GM19328 (cell line): ENCODE results near the gene XPR1.
"Not testable (repeated sequence)": the region's sequence is repeated elsewhere in the genome, so short reads cannot be mapped to it uniquely, and the experiment has no call there.

Experiments
- ATAC-seq: cut with Tn5 transposase; IDR thresholded peaks from one replicate; pipeline ENCODE4 v1.9.1; 2021; ENCODE audit warnings: mild to moderate bottlenecking, moderate library complexity; ENCODE audit not compliant: unreplicated experiment

The XPR1 gene

GRCh38 chr1:180777072-180777689 lies 145.4 kb downstream of the XPR1 start:
- no peak for ATAC-seq

GRCh38 chr1:180778782-180779398 lies 147.1 kb downstream of the XPR1 start:
- ATAC-seq: no peak

GRCh38 chr1:180779584-180779983 lies 147.8 kb downstream of the XPR1 start:
- ATAC-seq: no peak

- ATAC-seq: no peak
Observed at GRCh38 chr1:180781718-180782117, 149.9 kb downstream of the XPR1 start.

- no peak for ATAC-seq
Observed at GRCh38 chr1:180785291-180785690, 153.5 kb downstream of the XPR1 start.

- ATAC-seq: no peak
Observed at GRCh38 chr1:180785887-180786286, 154.1 kb downstream of the XPR1 start.

- no peak for ATAC-seq
Observed at GRCh38 chr1:180786624-180787023, 154.8 kb downstream of the XPR1 start.

- ATAC-seq: no peak
Observed at GRCh38 chr1:180787628-180788307, 155.9 kb downstream of the XPR1 start.

GRCh38 chr1:180789460-180789859 lies 157.6 kb downstream of the XPR1 start:
- no peak for ATAC-seq

GRCh38 chr1:180791152-180791551 lies 159.3 kb downstream of the XPR1 start:
- not testable (repeated sequence) for ATAC-seq

- ATAC-seq: no peak
Observed at GRCh38 chr1:180791806-180792205, 160.0 kb downstream of the XPR1 start.

- ATAC-seq: no peak
Observed at GRCh38 chr1:180793451-180793850, 161.6 kb downstream of the XPR1 start.

GRCh38 chr1:180796897-180797640 lies 165.2 kb downstream of the XPR1 start:
- ATAC-seq: no peak

GRCh38 chr1:180800945-180801344 lies 169.1 kb downstream of the XPR1 start:
- ATAC-seq: no peak

GRCh38 chr1:180802813-180803212 lies 171.0 kb downstream of the XPR1 start:
- ATAC-seq: no peak

GRCh38 chr1:180805316-180805715 lies 173.5 kb downstream of the XPR1 start:
- ATAC-seq: no peak

GRCh38 chr1:180811298-180811697 lies 179.5 kb downstream of the XPR1 start:
- no peak for ATAC-seq

GRCh38 chr1:180811886-180812285 lies 180.1 kb downstream of the XPR1 start:
- no peak for ATAC-seq

- ATAC-seq: no peak
Observed at GRCh38 chr1:180814258-180814657, 182.4 kb downstream of the XPR1 start.

- ATAC-seq: no peak
Observed at GRCh38 chr1:180815188-180815587, 183.4 kb downstream of the XPR1 start.

GRCh38 chr1:180816132-180816531 lies 184.3 kb downstream of the XPR1 start:
- no peak for ATAC-seq

- no peak for ATAC-seq
Observed at GRCh38 chr1:180821970-180822369, 190.1 kb downstream of the XPR1 start.
